GM12872 (cell line): ENCODE measurements around the gene ATP1A1.

Experiments
- TF ChIP-seq, protein P1 (sequence below): IDR thresholded peaks from 3 replicates; pipeline ENCODE4 v1.5.1; 2011; ENCODE audit warnings: low read depth, mild to moderate bottlenecking, low read length, moderate library complexity; ENCODE audit not compliant: insufficient read depth

The ATP1A1 gene

DNA sequence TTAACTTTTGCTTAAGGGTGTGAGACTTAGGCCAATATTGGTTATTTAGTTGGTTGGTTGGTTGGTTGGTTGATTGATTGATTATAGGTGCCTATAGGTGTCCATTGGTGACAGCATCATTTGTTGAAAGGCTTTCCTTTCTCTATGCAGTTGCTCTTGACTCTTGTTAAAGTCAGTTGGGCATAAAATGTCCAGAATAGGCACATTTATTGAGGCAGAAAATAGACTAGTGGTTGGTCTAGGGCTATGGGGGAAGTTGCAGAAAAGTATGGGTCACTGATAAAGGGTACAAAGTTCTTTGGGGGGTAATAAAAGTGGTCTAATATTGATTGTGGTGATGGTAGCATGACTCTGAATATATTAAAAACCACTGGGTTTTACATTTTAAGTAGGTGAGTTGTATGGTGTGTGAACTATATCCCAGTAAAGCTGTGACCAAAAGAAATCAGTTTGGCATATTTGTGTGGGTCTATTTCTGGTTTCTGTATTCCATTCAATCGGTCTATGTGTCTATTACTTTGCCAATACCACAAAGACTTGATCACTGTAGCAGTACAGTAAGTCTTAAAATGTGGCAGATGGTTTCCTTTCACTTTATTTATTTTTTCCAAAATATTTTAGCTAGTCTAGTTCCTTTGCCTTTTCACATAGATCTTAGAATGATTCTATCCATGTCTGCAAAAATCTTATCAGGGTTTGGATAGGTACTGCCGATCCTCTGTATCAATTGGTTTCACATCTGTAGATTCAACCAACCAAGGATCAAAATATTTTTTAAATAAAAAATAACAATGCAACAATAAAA lies 63.0 kb downstream of the ATP1A1 start:
- TF ChIP-seq, protein P1, sequence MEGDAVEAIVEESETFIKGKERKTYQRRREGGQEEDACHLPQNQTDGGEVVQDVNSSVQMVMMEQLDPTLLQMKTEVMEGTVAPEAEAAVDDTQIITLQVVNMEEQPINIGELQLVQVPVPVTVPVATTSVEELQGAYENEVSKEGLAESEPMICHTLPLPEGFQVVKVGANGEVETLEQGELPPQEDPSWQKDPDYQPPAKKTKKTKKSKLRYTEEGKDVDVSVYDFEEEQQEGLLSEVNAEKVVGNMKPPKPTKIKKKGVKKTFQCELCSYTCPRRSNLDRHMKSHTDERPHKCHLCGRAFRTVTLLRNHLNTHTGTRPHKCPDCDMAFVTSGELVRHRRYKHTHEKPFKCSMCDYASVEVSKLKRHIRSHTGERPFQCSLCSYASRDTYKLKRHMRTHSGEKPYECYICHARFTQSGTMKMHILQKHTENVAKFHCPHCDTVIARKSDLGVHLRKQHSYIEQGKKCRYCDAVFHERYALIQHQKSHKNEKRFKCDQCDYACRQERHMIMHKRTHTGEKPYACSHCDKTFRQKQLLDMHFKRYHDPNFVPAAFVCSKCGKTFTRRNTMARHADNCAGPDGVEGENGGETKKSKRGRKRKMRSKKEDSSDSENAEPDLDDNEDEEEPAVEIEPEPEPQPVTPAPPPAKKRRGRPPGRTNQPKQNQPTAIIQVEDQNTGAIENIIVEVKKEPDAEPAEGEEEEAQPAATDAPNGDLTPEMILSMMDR: no peak

DNA sequence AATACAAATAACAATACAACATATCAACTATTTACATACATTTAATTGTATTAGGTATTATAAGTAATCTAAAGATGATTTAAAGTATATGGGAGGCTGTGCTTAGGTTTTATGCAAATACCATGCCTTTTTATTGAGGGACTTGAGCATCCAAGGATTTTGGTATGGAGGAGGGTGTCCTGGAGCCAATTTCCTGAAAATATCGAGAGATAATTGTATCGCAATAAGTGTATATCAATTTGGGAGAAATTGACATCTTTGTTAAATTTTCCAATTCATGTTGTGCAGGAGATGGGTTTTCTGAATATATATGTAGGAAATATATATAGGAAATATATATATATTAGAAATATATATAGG lies 63.5 kb downstream of the ATP1A1 start:
- TF ChIP-seq, protein P1: no peak

DNA sequence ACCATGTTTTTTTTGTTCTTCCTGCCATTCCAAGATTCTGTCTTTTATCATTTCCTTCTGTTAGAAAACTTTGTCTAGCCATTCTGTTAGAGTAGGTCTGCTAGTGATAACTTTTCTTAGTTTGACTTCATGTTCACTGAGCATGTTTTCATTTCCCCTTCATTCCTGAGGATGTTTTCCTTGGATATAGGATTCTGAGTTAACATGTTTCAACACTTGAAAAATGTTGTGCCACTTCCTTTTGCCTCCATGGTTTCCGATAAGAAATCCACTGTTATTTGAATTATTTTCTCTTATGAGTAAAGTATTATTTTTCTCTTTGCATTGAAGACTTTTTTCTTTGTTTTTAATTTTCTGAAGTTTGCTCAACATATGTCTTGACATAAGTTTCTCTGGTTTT lies 66.7 kb downstream of the ATP1A1 start:
- TF ChIP-seq, protein P1: no peak

DNA sequence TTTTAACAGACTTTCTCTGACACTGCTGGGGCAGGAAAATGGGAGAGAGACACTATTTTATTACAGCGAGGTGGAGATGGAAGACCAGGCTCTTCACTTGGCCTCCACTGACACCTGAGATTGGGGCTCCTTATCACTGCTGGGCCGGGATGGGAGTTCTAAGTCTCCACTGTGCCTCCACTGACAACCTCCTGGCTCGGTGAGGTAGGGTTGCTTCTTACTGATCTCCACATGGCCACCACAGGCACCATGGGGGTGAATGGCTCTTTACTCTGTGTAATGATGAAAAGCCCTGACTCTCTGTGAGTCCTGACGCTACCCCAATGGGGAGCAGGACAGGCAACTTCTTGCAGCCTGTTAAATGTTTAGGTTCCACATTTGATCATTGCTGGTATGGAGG lies 67.7 kb downstream of the ATP1A1 start:
- TF ChIP-seq, protein P1: no peak

DNA sequence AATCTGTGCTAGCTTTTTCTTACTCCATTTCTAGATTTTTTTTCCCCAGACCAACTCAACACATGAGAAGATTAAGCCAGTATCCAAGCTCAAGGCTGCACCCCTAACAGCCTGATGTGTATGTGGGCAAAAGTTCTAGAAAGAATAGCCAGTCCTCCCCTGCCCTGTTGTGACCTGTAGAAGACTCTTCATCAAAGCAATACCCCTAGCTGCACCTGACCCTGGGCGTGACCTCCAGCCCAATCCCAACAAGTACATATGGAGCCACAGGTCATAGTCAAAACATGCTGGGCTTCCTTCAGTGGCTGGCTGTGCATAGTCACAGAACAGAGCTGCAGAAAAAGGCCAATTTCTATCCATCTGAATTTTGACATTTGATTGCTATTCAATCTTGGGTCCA lies 72.5 kb downstream of the ATP1A1 start:
- TF ChIP-seq, protein P1: no peak

DNA sequence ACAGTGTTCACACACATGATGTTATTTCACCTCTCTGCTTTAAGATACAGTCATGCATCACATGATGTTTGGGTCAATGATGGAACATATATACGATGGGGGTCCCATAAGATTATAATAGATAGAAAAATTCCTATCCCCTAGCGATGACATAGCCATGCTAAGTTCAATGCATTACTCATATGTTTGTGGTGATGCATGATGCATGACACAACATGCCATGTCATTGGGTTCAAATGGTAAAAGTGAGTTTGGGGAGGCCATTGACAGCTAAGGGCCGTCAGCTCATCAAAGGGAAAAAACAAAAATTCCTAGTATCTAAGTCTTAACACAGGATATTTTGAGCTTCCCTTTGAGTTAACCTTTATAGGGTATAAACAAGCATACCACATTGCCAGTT lies 73.6 kb downstream of the ATP1A1 start:
- TF ChIP-seq, protein P1: no peak

DNA sequence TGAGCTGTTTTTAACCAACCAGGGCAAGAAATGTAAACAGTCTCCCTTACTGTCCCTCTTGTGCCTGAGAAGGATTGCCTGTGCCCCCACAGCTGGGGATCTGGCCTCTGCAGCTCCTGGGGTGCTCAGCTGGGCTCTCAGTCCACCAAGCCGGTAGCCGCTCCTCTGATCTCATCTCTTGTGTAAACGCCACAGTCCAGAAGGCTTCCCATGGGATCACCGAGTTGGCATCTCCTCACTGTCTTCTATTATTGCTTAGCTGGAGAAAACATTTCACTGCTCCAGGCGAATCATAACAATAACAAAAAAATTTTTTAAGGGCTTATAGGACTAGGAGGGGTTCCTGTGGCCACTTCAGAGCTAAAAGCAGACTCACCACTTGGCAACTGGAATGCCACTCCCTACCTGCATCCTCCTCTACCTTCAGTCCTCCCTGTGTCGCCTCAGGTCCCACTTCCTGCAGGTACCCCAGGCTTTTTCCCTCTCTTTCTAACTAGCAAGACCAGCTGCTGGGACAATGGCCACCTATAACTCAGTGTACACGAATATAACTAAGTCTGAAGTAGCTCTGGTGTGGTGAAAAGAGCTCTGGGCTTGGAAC lies 75.8 kb downstream of the ATP1A1 start:
- TF ChIP-seq, protein P1: no peak
